HCT116 (cell line): ENCODE data around the gene CSK. TPM values are rescaled to one million over a fixed set of nuclear protein-coding genes. Genes with fewer than 3 reads are reported as not detected.

Experiments
- ATAC-seq: fragments of 200-7000 bp; cut with Tn5 transposase; 2 replicates; pipeline ENCODE4 v1.9.1; 2020; ENCODE audit warnings: mild to moderate bottlenecking, moderate library complexity
- BruUV-seq: library from RNA; stranded (reverse); fragments of 400-500 nt; replicated peaks from 2 replicates; lab custom pipeline; 2021; lab: Mats Ljungman, UMichigan
- CTCF ChIA-PET: fragments of 300-600 bp; sonication (Branson Sonifier 250); formaldehyde crosslinking; loops from one replicate; lab custom pipeline; 2021; ENCODE audit warnings: antibody characterized with exemption; lab: Charles Lee
- POLR2A ChIA-PET: fragments of 300-600, 350-600 bp; sonication (Branson Sonifier 250); formaldehyde crosslinking; loops from one replicate; lab custom pipeline; 2021; ENCODE audit warnings: antibody characterized with exemption; lab: Charles Lee
- RAD21 ChIA-PET, 2 experiments: fragments of 300-600 bp; sonication (Branson Sonifier 250); formaldehyde crosslinking; loops; one replicate each; lab custom pipeline; 2023; ENCODE audit warnings: low total read pairs in 2 of 2; ENCODE audit not compliant: uncharacterized antibody in 2 of 2, unreplicated experiment in 2 of 2, low non-redundant PET in 1 of 2; lab: Charles Lee
- DNase-seq: peaks from one replicate; pipeline ENCODE4 v3.0.0-alpha.2; 2010; ENCODE audit warnings: low read depth, low spot score
- H2AFZ ChIP-seq: fragments of 200-600 bp; shearing (Covaris generic), sonication (generic); 2 replicates; pipeline ENCODE4 v1.6.1; 2017; ENCODE audit warnings: low read depth, mixed run types, mixed read lengths, antibody characterized with exemption, low read length; ENCODE audit not compliant: poor library complexity, severe bottlenecking
- H3K27ac ChIP-seq: 2 replicates; pipeline ENCODE4 v1.5.1; 2012; ENCODE audit warnings: low read depth, low read length
- H3K27me3 ChIP-seq: fragments of 200-600 bp; sonication (generic); 2 replicates; pipeline ENCODE4 v1.6.1; 2016; ENCODE audit warnings: mixed run types, low read length, mixed read lengths; ENCODE audit not compliant: insufficient read depth
- H3K36me3 ChIP-seq, 2 experiments: fragments of 200-500 bp in 1 of 2; fragments of 200-600 bp in 1 of 2; sonication (Bioruptor generic) in 1 of 2; sonication (generic) in 1 of 2; 2 replicates each; pipeline versions ENCODE4 v1.5.1 to v1.6.1; 2014 to 2016; ENCODE audit warnings: low read length in 2 of 2, inconsistent platforms in 1 of 2, mixed read lengths in 1 of 2, mixed run types in 1 of 2; ENCODE audit not compliant: insufficient read depth in 2 of 2, control insufficient read depth in 1 of 2
- H3K4me1 ChIP-seq, 2 experiments: fragments of 200-600 bp in 1 of 2; sonication (generic) in 1 of 2; 2 replicates each; pipeline versions ENCODE4 v1.5.1 to v1.6.1; 2012 to 2017; ENCODE audit warnings: low read length in 2 of 2, inconsistent platforms in 1 of 2, mild to moderate bottlenecking in 1 of 2, mixed read lengths in 1 of 2, mixed run types in 1 of 2, moderate library complexity in 1 of 2; ENCODE audit not compliant: insufficient read depth in 2 of 2, control insufficient read depth in 1 of 2
- H3K4me2 ChIP-seq: fragments of 200-600 bp; sonication (generic); 2 replicates; pipeline ENCODE4 v1.6.1; 2017; ENCODE audit warnings: mixed run types, low read length, mixed read lengths
- H3K4me3 ChIP-seq, 2 experiments: fragments of 200-600 bp in 1 of 2; sonication (generic) in 1 of 2; replicated peaks in 1 of 2; 2 replicates each; pipeline ENCODE4 v1.5.1; 2011 to 2016; ENCODE audit warnings: low read length in 2 of 2, control low read depth in 1 of 2, low read depth in 1 of 2, mild to moderate bottlenecking in 1 of 2, mixed read lengths in 1 of 2, mixed run types in 1 of 2
- H3K79me2 ChIP-seq: fragments of 200-600 bp; sonication (generic); 2 replicates; pipeline ENCODE4 v1.6.1; 2017; ENCODE audit warnings: mild to moderate bottlenecking, mixed run types, low read length, moderate library complexity, mixed read lengths; ENCODE audit not compliant: insufficient read depth
- H3K9ac ChIP-seq: fragments of 200-600 bp; sonication (generic); 2 replicates; pipeline ENCODE4 v1.6.1; 2016; ENCODE audit warnings: low read length, mixed read lengths
- H3K9me2 ChIP-seq: fragments of 200-600 bp; sonication (generic), shearing (Covaris generic); 2 replicates; pipeline ENCODE4 v1.6.1; 2017; ENCODE audit warnings: mixed run types, mild to moderate bottlenecking, moderate library complexity; ENCODE audit not compliant: insufficient read depth
- H3K9me3 ChIP-seq, 2 experiments: fragments of 200-500 bp in 1 of 2; fragments of 200-600 bp in 1 of 2; sonication (Bioruptor generic) in 1 of 2; sonication (generic) in 1 of 2; 2 replicates each; pipeline ENCODE4 v1.6.1; 2014 to 2017; ENCODE audit warnings: low read length in 2 of 2, mixed read lengths in 2 of 2, inconsistent platforms in 1 of 2, low read depth in 1 of 2, mild to moderate bottlenecking in 1 of 2, mixed run types in 1 of 2, moderate library complexity in 1 of 2; ENCODE audit not compliant: control insufficient read depth in 1 of 2, insufficient read depth in 1 of 2
- H4K20me1 ChIP-seq: fragments of 200-600 bp; sonication (generic), shearing (Covaris generic); 2 replicates; pipeline ENCODE4 v1.6.1; 2017; ENCODE audit warnings: mixed run types, mild to moderate bottlenecking, moderate library complexity; ENCODE audit not compliant: insufficient read depth
- EGR1 ChIP-seq: IDR thresholded peaks from 2 replicates; pipeline ENCODE4 v1.6.1; 2012; ENCODE audit warnings: low read depth
- ELF1 ChIP-seq: IDR thresholded peaks from 2 replicates; pipeline ENCODE4 v1.6.1; 2012; ENCODE audit warnings: low read depth, borderline replicate concordance
- EZH2 ChIP-seq: fragments of 200-600 bp; sonication (generic); IDR thresholded peaks from 2 replicates; pipeline ENCODE4 v1.6.1; 2017; ENCODE audit warnings: antibody characterized with exemption, mixed run types
- JUND ChIP-seq: IDR thresholded peaks from 2 replicates; pipeline ENCODE4 v1.6.1; 2012
- POLR2AphosphoS5 ChIP-seq: IDR thresholded peaks from 2 replicates; pipeline ENCODE4 v1.6.1; 2011; ENCODE audit warnings: mild to moderate bottlenecking, low read depth, low read length, moderate library complexity
- ZFX ChIP-seq: fragments of 450-650 bp; IDR thresholded peaks from 2 replicates; pipeline ENCODE4 v1.6.1; 2017
- intact Hi-C: fragments of 100-400 bp; cut with micrococcal nuclease; formaldehyde crosslinking; loops from 2 replicates; pipeline ENCODE4 v1.10.0; 2022
- total RNA-seq: library from RNA; stranded (reverse); gene quantifications from one replicate; pipeline ENCODE4 v1.2.1, GENCODE V29; 2021; ENCODE audit not compliant: unreplicated experiment
- TF ChIP-seq, protein P1 (sequence below): IDR thresholded peaks from 2 replicates; pipeline ENCODE4 v1.6.1; 2012; ENCODE audit warnings: low read depth

CSK gene
- total RNA-seq, 1 experiment from 2014 or later, result 72.2 TPM

GRCh38 chr15:74801311-74801997 is 19.6 kb downstream of the CSK start:
- Histone ChIP-seq H3K36me3 (peaks cover 13 to 31% of the 10 kb centered on the region in 2 experiments), H3K9me2 (no peaks in the 10 kb centered on the region), H3K4me1 (peaks cover 3 to 16% of the 10 kb centered on the region in 2 experiments; a peak in 3 of 4 replicates), H3K27me3 (no peaks in the 10 kb centered on the region), H3K9ac (no peak overlapping the region), H3K79me2 (no peaks in the 10 kb centered on the region), H3K4me3 (no peak overlapping the region), H3K9me3 (no peaks in the 10 kb centered on the region), H2AFZ (no peak overlapping the region), H3K4me2 (no peak overlapping the region), H3K27ac (no peak overlapping the region), H4K20me1 (no peaks in the 10 kb centered on the region)
- CTCF ChIA-PET, result no interaction called here
- RAD21 ChIA-PET, result no interaction called here
- ATAC-seq, result no peak
- TF ChIP-seq, protein P1, sequence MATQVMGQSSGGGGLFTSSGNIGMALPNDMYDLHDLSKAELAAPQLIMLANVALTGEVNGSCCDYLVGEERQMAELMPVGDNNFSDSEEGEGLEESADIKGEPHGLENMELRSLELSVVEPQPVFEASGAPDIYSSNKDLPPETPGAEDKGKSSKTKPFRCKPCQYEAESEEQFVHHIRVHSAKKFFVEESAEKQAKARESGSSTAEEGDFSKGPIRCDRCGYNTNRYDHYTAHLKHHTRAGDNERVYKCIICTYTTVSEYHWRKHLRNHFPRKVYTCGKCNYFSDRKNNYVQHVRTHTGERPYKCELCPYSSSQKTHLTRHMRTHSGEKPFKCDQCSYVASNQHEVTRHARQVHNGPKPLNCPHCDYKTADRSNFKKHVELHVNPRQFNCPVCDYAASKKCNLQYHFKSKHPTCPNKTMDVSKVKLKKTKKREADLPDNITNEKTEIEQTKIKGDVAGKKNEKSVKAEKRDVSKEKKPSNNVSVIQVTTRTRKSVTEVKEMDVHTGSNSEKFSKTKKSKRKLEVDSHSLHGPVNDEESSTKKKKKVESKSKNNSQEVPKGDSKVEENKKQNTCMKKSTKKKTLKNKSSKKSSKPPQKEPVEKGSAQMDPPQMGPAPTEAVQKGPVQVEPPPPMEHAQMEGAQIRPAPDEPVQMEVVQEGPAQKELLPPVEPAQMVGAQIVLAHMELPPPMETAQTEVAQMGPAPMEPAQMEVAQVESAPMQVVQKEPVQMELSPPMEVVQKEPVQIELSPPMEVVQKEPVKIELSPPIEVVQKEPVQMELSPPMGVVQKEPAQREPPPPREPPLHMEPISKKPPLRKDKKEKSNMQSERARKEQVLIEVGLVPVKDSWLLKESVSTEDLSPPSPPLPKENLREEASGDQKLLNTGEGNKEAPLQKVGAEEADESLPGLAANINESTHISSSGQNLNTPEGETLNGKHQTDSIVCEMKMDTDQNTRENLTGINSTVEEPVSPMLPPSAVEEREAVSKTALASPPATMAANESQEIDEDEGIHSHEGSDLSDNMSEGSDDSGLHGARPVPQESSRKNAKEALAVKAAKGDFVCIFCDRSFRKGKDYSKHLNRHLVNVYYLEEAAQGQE, result no peak
- TF ChIP-seq ZFX (no peak), POLR2AphosphoS5 (no peak), ELF1 (no peak), EZH2 (no peak), EGR1 (no peak), JUND (no peak)
- POLR2A ChIA-PET, result no interaction called here
- no peak for DNase-seq
- no TSS peak for BruUV-seq
- intact Hi-C loops, result loop anchor here (2.0 kb wide), 1 partner anchor 31 kb away; no protein-coding TSS in a partner anchor
